ENCODE measurements around the gene HOTAIR.
A peak's percentile ranks its signal among the peaks of the same experiment; 100 is the strongest.

HOTAIR gene

DNA sequence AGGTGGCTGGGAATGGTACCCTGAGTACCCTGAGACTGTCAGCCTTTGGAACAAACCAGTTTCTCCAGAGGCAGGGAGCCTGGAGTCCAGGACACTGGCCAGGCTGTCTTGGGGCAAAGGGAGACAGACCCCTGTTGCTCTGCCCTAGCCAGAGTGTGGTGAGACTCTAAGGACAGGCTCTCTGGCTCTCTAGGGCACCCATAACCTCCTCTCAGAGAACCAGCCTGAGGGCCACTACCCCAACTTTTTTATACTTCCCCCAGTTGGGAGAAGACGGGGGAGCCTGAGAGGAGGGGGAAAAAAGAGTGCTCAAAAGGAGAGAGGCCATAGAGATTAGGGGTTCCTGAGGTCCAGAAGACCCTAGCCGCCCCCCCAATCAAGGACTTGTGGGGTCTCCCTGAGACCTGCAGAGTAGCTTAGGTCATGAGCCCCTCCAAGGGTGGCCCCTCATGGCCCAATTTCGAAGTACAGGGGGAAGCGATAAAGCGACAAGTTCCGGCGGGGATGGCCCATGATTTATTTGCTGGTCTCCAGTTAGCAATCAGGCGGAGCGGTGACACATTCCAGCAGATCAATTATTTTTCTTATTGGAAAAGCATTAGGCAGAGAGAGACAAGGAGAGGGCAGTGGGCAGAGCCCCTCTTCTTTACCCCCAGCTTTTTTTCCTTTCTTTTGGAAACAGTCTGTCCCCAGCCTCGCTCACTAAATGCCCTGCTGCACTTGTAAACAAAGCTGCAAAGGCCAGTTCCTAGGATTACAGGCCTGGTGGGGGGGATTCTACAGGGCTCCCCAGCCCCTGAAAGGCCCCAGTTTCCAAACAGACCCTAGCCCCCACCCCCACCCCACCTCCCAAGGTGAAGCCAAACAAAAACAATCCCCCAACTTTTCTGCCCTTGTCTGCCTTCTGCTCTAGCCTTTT lies 35.6 kb upstream of the HOTAIR start:
- TF ChIP-seq, protein P1, sequence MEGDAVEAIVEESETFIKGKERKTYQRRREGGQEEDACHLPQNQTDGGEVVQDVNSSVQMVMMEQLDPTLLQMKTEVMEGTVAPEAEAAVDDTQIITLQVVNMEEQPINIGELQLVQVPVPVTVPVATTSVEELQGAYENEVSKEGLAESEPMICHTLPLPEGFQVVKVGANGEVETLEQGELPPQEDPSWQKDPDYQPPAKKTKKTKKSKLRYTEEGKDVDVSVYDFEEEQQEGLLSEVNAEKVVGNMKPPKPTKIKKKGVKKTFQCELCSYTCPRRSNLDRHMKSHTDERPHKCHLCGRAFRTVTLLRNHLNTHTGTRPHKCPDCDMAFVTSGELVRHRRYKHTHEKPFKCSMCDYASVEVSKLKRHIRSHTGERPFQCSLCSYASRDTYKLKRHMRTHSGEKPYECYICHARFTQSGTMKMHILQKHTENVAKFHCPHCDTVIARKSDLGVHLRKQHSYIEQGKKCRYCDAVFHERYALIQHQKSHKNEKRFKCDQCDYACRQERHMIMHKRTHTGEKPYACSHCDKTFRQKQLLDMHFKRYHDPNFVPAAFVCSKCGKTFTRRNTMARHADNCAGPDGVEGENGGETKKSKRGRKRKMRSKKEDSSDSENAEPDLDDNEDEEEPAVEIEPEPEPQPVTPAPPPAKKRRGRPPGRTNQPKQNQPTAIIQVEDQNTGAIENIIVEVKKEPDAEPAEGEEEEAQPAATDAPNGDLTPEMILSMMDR (conservative IDR thresholded peaks at IDR 0.05; ENCODE audit: low read depth, low read length): no peak
- no peak for DNase-seq (ENCODE audit: low read depth)
- no peak overlapping the region for H3K4me3 ChIP-seq (ENCODE audit: low read depth, low read length)

DNA sequence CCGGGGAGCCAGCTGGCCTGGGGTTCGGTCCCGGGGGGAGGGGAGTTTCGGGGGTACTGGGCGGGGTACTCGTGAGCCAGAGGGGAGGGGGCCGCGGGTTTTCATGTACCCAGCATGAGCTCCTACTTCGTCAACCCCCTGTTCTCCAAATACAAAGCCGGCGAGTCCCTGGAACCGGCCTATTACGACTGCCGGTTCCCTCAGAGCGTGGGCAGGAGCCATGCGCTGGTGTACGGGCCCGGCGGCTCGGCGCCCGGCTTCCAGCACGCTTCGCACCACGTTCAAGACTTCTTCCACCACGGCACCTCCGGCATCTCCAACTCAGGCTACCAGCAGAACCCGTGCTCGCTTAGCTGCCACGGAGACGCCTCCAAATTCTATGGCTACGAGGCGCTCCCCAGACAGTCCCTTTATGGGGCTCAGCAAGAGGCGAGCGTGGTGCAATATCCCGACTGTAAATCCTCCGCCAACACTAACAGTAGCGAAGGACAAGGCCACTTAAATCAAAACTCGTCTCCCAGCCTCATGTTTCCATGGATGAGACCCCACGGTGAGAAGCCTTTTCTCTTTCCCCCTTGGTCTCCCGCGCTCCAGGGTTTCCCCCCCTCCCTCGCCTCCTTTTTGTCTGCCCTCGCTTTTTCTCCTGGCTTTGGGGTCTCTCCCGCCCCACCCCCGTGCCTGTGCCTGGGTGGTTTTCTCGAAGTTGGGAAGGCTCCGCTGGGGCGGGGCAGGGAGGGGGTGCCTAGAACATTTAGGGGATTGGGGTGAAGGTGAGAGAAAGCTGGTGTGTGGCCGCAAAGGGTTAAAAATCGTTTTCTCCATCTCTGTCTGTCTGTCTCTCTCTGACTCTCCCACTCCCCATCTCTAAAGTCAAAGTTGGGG lies 34.7 kb upstream of the HOTAIR start:
- H3K4me3 ChIP-seq (ENCODE audit: low read depth, low read length): no peak overlapping the region
- TF ChIP-seq, protein P1 (conservative IDR thresholded peaks at IDR 0.05; ENCODE audit: low read depth, low read length): no peak
- DNase-seq (ENCODE audit: low read depth): no peak

DNA sequence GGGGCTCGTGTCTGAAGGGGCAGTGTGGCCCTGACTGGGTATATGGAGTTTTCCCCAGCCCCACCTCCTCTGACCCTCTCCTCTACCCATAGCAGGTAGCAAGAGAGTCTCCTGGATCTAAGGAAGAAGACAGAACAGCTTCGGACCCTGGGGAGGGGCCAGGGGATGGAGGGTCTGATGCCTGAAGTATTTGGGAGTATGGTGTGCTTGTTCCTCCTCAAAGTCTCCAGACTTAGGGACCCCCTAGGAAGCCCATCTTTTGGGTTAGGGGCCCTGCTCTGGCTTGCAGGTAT lies 33.5 kb upstream of the HOTAIR start:
- DNase-seq (ENCODE audit: low read depth): no peak
- no peak overlapping the region for H3K4me3 ChIP-seq (ENCODE audit: low read depth, low read length)
- TF ChIP-seq, protein P1 (conservative IDR thresholded peaks at IDR 0.05; ENCODE audit: low read depth, low read length): no peak

DNA sequence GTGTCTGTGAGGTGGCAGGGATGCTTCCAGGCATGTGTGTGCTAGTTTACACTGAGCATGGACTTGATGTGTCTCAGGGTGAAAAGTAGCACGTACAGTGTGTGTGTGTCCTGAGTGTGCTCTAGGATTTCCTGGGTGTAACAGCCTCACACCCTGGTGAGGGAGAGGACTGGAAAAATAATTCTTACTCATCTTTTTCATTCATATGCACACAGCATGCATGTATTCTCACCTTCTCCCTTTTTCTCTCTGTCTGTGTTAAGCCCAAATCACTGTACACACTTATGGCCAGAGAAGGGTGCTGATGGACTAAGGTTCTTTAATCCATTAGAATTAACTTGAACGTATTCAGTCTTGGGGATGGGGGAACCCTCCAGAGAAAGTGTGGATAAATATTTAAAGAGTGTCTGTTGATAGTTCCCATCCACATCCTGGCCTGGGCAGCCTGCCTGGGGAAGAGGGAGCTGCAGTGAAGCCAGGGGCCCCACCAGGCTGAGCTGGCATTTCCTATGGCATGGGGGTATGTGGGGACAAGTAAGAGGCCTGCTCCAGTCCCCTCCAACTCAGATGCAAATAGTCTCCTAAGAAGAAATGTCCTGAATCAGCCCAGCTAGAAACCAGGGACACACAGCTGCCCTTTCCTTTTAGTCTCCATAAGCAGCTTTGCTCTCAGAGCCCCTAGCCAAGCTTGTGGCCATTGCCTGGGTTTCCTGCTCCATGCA lies 32.9 kb upstream of the HOTAIR start:
- TF ChIP-seq, protein P1 (conservative IDR thresholded peaks at IDR 0.05; ENCODE audit: low read depth, low read length): no peak
- no peak for DNase-seq (ENCODE audit: low read depth)
- H3K4me3 ChIP-seq (ENCODE audit: low read depth, low read length): no peak overlapping the region

DNA sequence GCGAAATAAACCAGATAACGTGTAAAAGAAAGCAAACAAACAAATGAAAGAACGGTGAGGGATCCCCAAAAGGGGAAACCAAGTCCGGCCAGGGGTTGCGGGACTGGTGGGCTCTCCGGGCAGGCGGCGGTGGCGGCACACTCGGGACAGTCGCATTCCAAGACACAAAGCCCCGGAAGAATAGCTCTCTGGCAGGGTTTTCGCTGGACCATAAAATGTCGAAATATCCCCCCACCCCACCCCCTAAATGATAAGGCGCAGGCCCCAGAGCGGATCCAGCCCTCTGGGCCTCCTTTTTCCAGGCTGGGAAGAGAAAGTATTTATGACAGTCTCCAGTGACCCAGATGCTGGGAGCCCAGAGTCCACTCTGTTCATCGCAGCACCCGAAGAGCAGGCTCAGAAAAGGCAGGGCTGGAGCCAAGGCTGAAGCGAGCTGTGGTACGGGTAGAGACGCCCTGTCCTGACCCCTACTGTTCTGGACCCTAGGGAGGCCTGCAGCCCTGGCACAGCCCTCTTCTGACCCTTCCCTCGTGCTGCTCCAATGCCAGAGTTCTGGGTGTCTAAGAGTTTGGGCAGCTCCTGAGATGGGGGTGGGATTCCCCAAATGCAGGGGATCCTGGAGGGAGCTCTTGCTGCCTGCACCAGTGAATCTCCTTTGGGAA lies 31.9 kb upstream of the HOTAIR start:
- DNase-seq (ENCODE audit: low read depth): no peak
- TF ChIP-seq, protein P1 (conservative IDR thresholded peaks at IDR 0.05; ENCODE audit: low read depth, low read length): no peak
- no peak overlapping the region for H3K4me3 ChIP-seq (ENCODE audit: low read depth, low read length)

DNA sequence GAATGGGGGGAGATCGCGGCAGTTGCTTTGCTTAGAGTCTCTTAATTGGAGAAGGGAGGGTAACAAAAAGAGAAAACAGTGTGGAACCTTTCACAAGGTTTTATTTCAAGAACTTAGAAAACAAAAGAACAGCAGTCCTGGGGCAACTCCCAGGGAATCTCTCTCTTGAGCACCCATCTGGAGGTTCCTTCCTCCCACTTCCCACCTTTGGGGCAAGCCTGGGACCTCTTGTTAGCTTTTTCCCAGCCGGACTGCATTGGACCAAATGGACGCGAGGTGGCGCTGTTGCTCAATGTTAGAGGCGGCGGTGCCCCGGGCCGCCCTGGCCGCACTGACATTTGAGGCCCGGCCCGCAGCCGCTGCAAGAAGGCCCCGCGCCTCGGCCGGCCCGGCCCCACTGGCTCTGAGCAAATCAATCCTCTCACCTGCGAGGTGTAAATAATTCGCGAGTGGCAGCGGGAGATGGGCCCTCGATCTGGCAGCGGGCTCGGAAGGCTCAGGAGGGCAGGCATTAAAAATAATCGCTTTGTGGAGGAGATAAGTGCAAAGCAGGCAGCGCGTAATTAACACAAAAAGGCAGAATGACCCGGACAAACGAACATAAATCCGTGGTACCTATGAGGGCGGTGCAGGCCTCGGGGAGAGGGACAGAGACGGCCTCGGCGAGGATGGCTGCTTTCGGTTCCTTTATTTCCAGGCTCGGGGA lies 31.3 kb upstream of the HOTAIR start:
- TF ChIP-seq, protein P1 (conservative IDR thresholded peaks at IDR 0.05; ENCODE audit: low read depth, low read length): peak; percentile 83
- peak overlapping the region; percentile 35 for H3K4me3 ChIP-seq (ENCODE audit: low read depth, low read length)
- DNase-seq (ENCODE audit: low read depth): peak; percentile 73

All from choroid plexus epithelial cell (primary cell).